Measurements from ENCODE around the gene PRC1. TPM values are rescaled to one million over a fixed set of nuclear protein-coding genes. Genes with fewer than 3 reads are reported as not detected.

PRC1 gene
- total and polyA plus RNA-seq, 2 donors from 2014 or later: 3.4 to 6.6 TPM

DNA sequence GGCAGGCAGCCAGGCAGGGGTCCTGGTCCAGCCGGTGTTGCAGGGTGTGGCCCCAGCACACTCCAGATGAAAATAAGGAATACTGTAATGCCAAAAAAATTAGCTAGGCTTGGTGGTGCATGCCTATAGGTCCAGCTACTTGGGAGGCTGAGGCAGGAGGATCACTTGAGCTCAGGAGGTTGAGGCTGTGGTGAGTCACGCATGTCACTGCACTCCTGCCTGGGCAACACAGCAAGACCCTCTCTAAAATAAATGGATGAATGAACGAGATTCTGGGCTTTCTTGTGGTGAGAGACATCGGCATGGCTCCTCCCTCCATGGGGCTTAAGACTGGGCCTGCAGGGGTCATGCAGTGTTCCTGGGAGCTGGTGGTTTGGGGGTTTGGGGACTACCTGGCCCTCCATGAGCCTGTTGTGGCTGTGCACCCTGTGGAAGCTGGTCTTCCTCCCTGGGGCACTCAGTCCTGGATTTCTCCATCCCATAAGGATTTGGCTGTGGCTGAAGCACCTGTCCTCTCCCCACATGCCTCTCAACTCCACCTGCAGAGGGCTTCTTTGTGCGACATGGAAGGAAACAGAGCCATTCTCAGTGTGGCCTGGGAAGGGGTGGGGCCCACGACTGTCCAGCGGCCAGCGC lies 47.3 kb downstream of the PRC1 start:
- FAIRE-seq (no peak), DNase-seq (peak in 1 of 5 donors; percentile 45)
- Histone ChIP-seq H3K9me3 (ENCODE audit: control insufficient read depth in 2 of 3, insufficient read depth in 1 of 3, low read length in 3 of 3) (no peaks in the 10 kb centered on the region), H3K4me1 (ENCODE audit: control insufficient read depth in 2 of 3, insufficient read depth in 2 of 3, low read depth in 1 of 3, low read length in 3 of 3) (no peaks in the 10 kb centered on the region), H3K27me3 (ENCODE audit: control insufficient read depth, insufficient read depth, low read length) (no peaks in the 10 kb centered on the region), H3K36me3 (ENCODE audit: control insufficient read depth in 2 of 3, insufficient read depth in 3 of 3, low read length in 3 of 3) (peaks cover 0 to 42% (median 39%) of the 10 kb centered on the region in 3 donors), H3K4me3 (ENCODE audit: low read length in 3 of 3) (no peak overlapping the region), H3K9ac (ENCODE audit: low read length in 3 of 3) (no peak overlapping the region), H3K27ac (ENCODE audit: low read depth in 2 of 2, low read length in 2 of 2) (no peak overlapping the region)
- intact Hi-C loops (cut with DNase I): no loop called here
- no peak for TF ChIP-seq CTCF (IDR thresholded peaks at IDR 0.05; ENCODE audit: borderline replicate concordance, extremely low read depth, insufficient read depth)

DNA sequence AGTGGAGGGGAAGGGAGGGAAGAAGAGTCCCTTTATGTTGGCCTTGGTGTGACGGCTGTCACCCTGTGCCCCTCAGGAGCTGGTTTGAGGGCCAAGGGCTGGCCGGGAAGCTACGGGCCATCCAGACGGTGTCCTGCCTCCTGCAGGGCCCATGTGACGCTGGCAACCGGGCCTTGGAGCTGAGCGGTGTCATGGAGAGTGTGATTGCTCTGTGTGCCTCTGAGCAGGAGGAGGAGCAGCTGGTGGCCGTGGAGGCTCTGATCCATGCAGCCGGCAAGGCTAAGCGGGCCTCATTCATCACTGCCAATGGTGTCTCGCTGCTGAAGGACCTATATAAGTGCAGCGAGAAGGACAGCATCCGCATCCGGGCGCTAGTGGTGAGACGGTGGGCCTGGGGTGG lies 47.8 kb downstream of the PRC1 start:
- FAIRE-seq (no peak), DNase-seq (peak in 1 of 5 donors; percentile 66)
- Histone ChIP-seq H3K27me3 (ENCODE audit: control insufficient read depth, insufficient read depth, low read length) (no peaks in the 10 kb centered on the region), H3K4me1 (ENCODE audit: control insufficient read depth in 2 of 3, insufficient read depth in 2 of 3, low read depth in 1 of 3, low read length in 3 of 3) (no peaks in the 10 kb centered on the region), H3K4me3 (ENCODE audit: low read length in 3 of 3) (no peak overlapping the region), H3K36me3 (ENCODE audit: control insufficient read depth in 2 of 3, insufficient read depth in 3 of 3, low read length in 3 of 3) (peaks cover 0 to 43% (median 35%) of the 10 kb centered on the region in 3 donors), H3K9me3 (ENCODE audit: control insufficient read depth in 2 of 3, insufficient read depth in 1 of 3, low read length in 3 of 3) (no peaks in the 10 kb centered on the region), H3K27ac (ENCODE audit: low read depth in 2 of 2, low read length in 2 of 2) (no peak overlapping the region), H3K9ac (ENCODE audit: low read length in 3 of 3) (no peak overlapping the region)
- intact Hi-C loops (cut with DNase I): no loop called here
- TF ChIP-seq CTCF (IDR thresholded peaks at IDR 0.05; ENCODE audit: borderline replicate concordance, extremely low read depth, insufficient read depth): no peak

DNA sequence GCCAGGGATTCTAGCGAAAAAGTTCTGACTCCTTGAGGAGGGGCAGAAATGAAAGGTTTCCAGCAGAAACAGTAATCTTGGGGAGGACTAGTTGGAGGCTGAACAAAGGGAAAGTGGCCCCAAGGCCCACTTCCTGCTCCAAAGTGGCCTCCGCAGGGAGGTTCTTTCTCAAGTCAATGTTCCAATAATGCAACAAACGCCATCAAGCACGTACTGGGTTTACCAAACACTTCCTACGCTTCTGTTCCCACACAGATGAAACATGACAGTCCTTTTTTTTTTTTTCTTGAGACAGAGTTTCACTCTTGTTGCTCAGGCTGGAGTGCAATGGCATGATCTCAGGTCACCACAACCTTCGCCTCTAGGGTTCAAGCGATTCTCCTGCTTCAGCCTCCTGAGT lies 49.2 kb downstream of the PRC1 start:
- H3K9me3 ChIP-seq (ENCODE audit: control insufficient read depth in 2 of 3, insufficient read depth in 1 of 3, low read length in 3 of 3): no peaks in the 10 kb centered on the region
- H3K27me3 ChIP-seq (ENCODE audit: control insufficient read depth, insufficient read depth, low read length): no peaks in the 10 kb centered on the region
- H3K4me3 ChIP-seq (ENCODE audit: low read length in 3 of 3): no peak overlapping the region
- FAIRE-seq (no peak), DNase-seq (peak in 1 of 5 donors; percentile 6)
- H3K4me1 ChIP-seq (ENCODE audit: control insufficient read depth in 2 of 3, insufficient read depth in 2 of 3, low read depth in 1 of 3, low read length in 3 of 3): no peaks in the 10 kb centered on the region
- intact Hi-C loops (cut with DNase I): no loop called here
- peaks cover 6 to 47% (median 44%) of the 10 kb centered on the region in 3 donors for H3K36me3 ChIP-seq (ENCODE audit: control insufficient read depth in 2 of 3, insufficient read depth in 3 of 3, low read length in 3 of 3)
- TF ChIP-seq CTCF (IDR thresholded peaks at IDR 0.05; ENCODE audit: borderline replicate concordance, extremely low read depth, insufficient read depth): no peak
- no peak overlapping the region for H3K9ac ChIP-seq (ENCODE audit: low read length in 3 of 3)
- no peak overlapping the region for H3K27ac ChIP-seq (ENCODE audit: low read depth in 2 of 2, low read length in 2 of 2)

All from kidney (tissue), 14 donors.